BLaER1 (cell line): ENCODE measurements around the gene PEA15.

ENCODE experiments used
- H3K27ac ChIP-seq: shearing (Covaris generic); formaldehyde crosslinking; 2 replicates; pipeline ENCODE4 v1.8.1; 2022
- H3K27me3 ChIP-seq: shearing (Covaris generic); formaldehyde crosslinking; 2 replicates; pipeline ENCODE4 v1.8.1; 2022
- H3K36me3 ChIP-seq: shearing (Covaris generic); formaldehyde crosslinking; 2 replicates; pipeline ENCODE4 v1.8.1; 2022
- H3K4me1 ChIP-seq: shearing (Covaris generic); formaldehyde crosslinking; 2 replicates; pipeline ENCODE4 v1.8.1; 2022
- H3K4me2 ChIP-seq: shearing (Covaris generic); formaldehyde crosslinking; 2 replicates; pipeline ENCODE4 v1.8.1; 2022
- H3K4me3 ChIP-seq: shearing (Covaris generic); formaldehyde crosslinking; 2 replicates; pipeline ENCODE4 v1.8.1; 2022
- H3K9ac ChIP-seq: shearing (Covaris generic); formaldehyde crosslinking; 2 replicates; pipeline ENCODE4 v1.8.1; 2022
- H3K9me3 ChIP-seq: shearing (Covaris generic); formaldehyde crosslinking; 2 replicates; pipeline ENCODE4 v1.8.1; 2022
- H4K20me1 ChIP-seq: shearing (Covaris generic); formaldehyde crosslinking; 2 replicates; pipeline ENCODE4 v1.8.1; 2022
- Cebpa-rat ChIP-seq: shearing (Covaris generic); IDR thresholded peaks from 2 replicates; pipeline ENCODE4 v1.8.1; 2022

The PEA15 gene

DNA sequence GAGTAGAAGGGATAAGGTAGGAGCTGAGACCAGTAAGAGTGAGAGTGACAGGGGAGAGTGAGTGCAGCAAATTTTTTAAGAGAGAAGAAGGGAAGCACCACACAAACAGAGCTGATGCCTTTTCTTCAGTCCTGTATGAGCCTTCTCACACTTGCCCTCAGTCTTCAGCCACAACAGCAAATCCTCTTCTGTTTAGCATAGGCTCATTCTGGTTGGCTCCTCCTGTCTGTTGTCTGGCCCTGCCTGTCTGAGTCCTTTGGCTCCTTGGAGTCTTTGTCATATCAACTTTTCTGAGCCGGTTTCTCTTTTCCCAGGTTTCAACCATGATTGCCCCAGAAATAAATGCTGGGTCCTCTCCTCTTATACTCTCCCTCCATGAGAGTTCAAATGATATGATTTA, 27.5 kb upstream of the PEA15 start:
- Histone ChIP-seq H3K9me3 (no peaks in the 10 kb centered on the region), H3K27ac (no peak overlapping the region), H3K4me3 (no peak overlapping the region), H3K9ac (no peak overlapping the region), H4K20me1 (no peaks in the 10 kb centered on the region), H3K36me3 (no peaks in the 10 kb centered on the region), H3K4me1 (no peaks in the 10 kb centered on the region), H3K27me3 (no peaks in the 10 kb centered on the region), H3K4me2 (no peak overlapping the region)
- TF ChIP-seq Cebpa-rat, result no peak

DNA sequence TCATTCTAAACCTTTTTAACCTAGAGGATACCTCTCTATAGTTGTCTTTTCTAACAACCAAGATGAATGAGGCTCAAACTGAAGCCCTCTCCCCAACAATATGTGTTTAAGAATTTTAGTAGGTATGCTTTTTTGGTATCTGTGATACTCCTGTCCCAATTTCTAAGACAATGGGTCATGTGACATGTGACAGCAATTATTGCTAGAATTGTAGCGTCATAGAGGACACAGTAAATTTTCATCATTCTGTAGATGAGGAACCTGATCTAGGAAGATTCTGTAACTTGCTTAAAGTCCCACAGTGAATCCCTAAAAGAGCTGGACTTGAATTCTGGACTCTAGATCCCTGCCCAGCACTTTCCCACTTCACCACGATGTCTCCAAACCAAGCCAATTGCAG, 26.5 kb upstream of the PEA15 start:
- no peak overlapping the region for H3K4me2 ChIP-seq
- no peaks in the 10 kb centered on the region for H3K36me3 ChIP-seq
- no peaks in the 10 kb centered on the region for H3K4me1 ChIP-seq
- no peak overlapping the region for H3K4me3 ChIP-seq
- no peaks in the 10 kb centered on the region for H4K20me1 ChIP-seq
- no peak overlapping the region for H3K9ac ChIP-seq
- H3K9me3 ChIP-seq, result no peaks in the 10 kb centered on the region
- no peak for TF ChIP-seq Cebpa-rat
- no peak overlapping the region for H3K27ac ChIP-seq
- no peaks in the 10 kb centered on the region for H3K27me3 ChIP-seq

DNA sequence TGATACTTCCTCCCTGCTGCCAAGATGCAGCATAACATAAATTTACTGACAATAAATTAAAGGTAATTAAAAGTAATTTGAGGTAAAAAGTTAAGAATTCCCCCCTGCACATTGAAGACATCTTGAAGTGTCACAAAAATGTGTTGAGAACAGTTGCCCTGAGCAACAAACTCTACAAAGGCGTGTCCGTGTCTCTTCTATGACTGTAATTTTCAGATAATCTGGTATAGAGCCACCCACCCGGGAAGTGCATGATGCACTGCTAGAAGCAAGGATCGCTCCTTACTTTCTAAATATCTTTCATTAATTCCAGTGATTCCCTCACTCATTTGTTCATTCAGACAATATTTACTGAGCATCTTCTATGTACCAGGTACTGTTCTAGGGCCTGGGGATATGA, 25.8 kb upstream of the PEA15 start:
- H4K20me1 ChIP-seq, result no peaks in the 10 kb centered on the region
- no peak overlapping the region for H3K27ac ChIP-seq
- no peak overlapping the region for H3K4me3 ChIP-seq
- H3K9me3 ChIP-seq, result no peaks in the 10 kb centered on the region
- no peak for TF ChIP-seq Cebpa-rat
- H3K4me2 ChIP-seq, result no peak overlapping the region
- no peaks in the 10 kb centered on the region for H3K4me1 ChIP-seq
- no peaks in the 10 kb centered on the region for H3K36me3 ChIP-seq
- H3K9ac ChIP-seq, result no peak overlapping the region
- no peaks in the 10 kb centered on the region for H3K27me3 ChIP-seq

DNA sequence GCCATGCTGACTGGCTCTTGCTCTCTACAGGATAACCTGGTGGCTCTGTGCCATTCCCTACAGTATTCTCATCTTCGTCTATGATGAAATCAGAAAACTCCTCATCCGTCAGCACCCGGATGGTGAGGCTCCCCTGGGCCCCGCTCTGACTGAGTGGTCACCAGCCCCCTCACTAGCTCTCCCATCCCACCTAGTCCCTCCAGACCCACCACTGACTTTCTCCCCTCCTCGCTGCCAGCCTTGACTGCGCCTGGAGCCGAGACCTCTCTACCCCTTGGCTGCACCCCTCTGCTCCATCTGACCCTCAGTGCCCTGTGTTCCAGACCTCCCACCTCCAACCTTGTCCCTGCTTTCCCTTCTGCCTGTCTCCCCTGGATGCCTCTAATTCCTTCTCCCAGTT, 18.9 kb upstream of the PEA15 start:
- Histone ChIP-seq H3K9ac (no peak overlapping the region), H3K9me3 (no peaks in the 10 kb centered on the region), H4K20me1 (no peaks in the 10 kb centered on the region), H3K27ac (no peak overlapping the region), H3K4me1 (no peaks in the 10 kb centered on the region), H3K36me3 (no peaks in the 10 kb centered on the region), H3K4me3 (no peak overlapping the region), H3K27me3 (no peaks in the 10 kb centered on the region), H3K4me2 (no peak overlapping the region)
- no peak for TF ChIP-seq Cebpa-rat

DNA sequence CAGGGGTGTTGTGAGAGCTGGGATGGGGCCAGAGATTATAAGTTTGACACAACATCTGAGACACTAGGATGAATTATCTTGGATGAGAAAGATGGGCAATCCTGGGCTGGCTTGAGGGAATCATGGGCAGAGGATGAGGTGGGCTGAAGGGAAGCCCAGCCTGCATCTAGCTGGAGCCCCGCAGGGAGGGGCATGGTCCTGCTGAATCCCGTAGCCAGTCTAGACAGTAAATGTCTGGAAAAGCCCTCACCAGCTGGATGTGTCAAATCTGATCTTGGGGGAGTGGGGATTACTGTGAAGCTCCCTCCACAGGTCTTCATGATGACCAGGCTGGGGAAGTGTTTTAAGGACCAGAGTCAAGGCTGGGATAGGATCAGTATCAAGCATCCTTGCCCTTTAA, 18.5 kb upstream of the PEA15 start:
- Histone ChIP-seq H3K9me3 (no peaks in the 10 kb centered on the region), H3K27me3 (no peaks in the 10 kb centered on the region), H4K20me1 (no peaks in the 10 kb centered on the region), H3K36me3 (no peaks in the 10 kb centered on the region), H3K4me1 (no peaks in the 10 kb centered on the region), H3K27ac (no peak overlapping the region), H3K4me3 (no peak overlapping the region), H3K4me2 (no peak overlapping the region), H3K9ac (no peak overlapping the region)
- no peak for TF ChIP-seq Cebpa-rat

DNA sequence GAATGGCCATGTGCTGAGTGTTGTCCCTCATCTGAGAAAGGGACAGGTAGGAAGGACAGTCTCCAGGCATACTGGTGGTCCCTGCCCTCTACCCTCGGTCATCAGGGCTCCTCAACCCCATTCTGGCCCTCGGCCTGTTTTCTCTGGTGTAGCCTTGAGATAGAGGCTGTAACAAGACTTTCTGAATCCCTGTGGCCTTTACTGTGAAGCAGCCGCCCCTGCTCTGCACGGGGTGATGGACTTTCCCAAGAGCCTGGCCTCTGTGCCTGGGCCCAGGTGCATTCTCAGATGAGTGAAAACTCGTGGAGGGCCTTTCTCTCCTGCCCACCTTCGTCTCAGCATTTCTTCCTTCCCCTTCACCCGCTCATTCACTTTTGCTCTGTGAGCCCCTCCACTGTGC, 17.8 kb upstream of the PEA15 start:
- Histone ChIP-seq H3K4me2 (no peak overlapping the region), H3K4me3 (no peak overlapping the region), H3K4me1 (no peaks in the 10 kb centered on the region), H3K27ac (no peak overlapping the region), H3K9ac (no peak overlapping the region), H3K36me3 (no peaks in the 10 kb centered on the region), H4K20me1 (no peaks in the 10 kb centered on the region), H3K9me3 (no peaks in the 10 kb centered on the region), H3K27me3 (no peaks in the 10 kb centered on the region)
- no peak for TF ChIP-seq Cebpa-rat

DNA sequence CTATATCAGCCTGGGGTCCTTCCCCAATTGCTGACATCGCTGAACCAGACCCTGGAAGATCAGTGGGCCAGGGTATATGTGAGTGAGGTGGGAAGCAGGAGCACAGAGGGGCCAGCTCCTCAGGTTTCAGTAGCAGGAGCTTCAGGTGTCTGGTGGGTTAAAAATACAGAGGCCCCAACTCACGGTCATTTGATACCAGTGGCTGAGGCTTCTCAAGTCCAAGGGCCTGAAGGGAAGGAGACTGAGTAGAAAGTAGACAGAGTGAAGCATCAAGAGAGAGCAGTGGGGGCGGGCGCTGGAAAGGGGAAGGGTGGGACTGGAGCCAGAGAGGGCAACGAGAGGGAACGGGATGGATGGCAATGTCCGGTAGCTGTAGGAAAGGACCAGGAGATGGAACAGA, 16.8 kb upstream of the PEA15 start:
- Histone ChIP-seq H3K4me1 (no peaks in the 10 kb centered on the region; the same call in 1 of the 2 replicates), H3K9me3 (no peaks in the 10 kb centered on the region), H3K9ac (no peak overlapping the region), H4K20me1 (no peaks in the 10 kb centered on the region), H3K27me3 (no peaks in the 10 kb centered on the region), H3K4me2 (no peak overlapping the region), H3K36me3 (no peaks in the 10 kb centered on the region), H3K4me3 (no peak overlapping the region), H3K27ac (no peak overlapping the region)
- TF ChIP-seq Cebpa-rat, result no peak

DNA sequence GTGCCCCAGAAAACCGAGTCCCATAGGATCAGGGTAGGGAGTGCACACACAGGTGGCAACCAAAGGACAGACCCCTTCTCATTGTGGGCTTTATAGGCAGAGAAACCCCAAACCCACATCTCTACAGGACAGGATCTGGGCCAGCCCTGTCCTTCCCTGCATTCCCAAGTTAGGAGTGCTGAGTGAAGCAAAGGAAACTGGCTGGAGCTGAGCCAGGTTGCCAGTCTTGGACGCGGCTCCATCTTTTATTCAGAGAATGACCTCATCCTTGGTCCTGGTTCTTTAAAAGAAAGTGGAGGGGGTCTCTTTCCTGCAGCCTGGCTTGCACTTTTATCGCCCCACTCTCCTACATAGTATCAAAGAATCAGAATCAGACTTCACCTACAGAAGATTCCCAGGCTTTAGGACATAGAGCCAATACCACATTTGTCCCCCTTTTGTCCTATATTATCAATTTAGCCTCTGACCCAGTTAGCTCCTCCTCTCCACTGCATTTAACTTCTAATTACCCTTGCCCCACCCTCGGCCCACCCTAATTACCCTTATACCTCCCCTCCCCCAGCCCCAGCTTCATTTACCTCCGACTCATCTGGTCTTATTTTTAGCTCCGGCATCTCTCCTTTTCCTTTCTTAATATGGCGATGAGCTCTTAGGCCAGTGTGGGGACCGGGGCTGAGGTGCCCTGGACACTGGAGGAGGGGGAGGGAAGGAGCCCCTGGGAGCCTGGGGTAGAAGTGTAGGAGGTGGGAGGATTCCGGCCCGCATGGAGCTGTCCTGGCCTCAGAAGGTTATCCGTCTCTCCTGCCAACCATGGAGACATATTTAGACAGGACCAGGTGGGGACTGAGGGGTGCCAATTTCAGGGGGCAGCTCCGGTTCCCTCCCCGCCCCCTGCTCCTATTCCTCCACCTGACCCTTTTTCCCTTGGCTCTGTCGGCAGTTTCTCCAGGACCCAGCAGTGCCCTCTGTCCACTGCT, 15.2 kb upstream of the PEA15 start, which contains the start of gene CASQ1:
Gene CASQ1 (plus strand): TSS at position 927 of the 977 bp plus-strand sequence. CDS start 177 bp downstream, outside the sequence.
- no peaks in the 10 kb centered on the region for H3K27me3 ChIP-seq
- H3K4me2 ChIP-seq, result no peak within 1 kb of the TSS
- no peak within 1 kb of the TSS for H3K27ac ChIP-seq
- H3K36me3 ChIP-seq, result no peaks in the 10 kb centered on the region
- no peak within 1 kb of the TSS for H3K9ac ChIP-seq
- no peaks in the 10 kb centered on the region; the same call in 1 of the 2 replicates for H3K4me1 ChIP-seq
- no peak within 1 kb of the TSS for H3K4me3 ChIP-seq
- no peaks in the 10 kb centered on the region for H3K9me3 ChIP-seq
- H4K20me1 ChIP-seq, result no peaks in the 10 kb centered on the region
- no peak for TF ChIP-seq Cebpa-rat

DNA sequence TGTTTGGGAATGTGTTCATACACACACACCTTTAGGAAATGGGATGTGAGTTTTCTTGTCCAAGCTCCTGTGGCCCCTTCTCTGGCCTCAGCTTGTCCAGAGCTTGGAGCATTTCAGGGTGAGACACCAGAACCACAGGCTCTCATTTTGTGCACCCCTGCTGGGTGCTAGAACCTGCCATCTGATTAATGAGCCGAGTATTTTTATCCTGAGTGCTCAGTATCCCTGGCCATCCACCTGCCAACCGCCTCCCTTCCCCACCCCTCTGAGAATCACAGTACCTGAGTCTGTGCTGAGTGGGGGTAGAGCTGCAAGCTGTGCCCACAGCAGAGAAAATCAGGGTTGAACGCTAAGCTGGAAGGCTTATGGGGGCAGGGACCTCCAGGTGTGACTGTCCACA, 13.4 kb upstream of the PEA15 start:
- Histone ChIP-seq H3K9ac (no peak overlapping the region), H3K4me2 (no peak overlapping the region), H3K27ac (no peak overlapping the region), H3K36me3 (no peaks in the 10 kb centered on the region), H4K20me1 (no peaks in the 10 kb centered on the region), H3K27me3 (no peaks in the 10 kb centered on the region), H3K4me1 (no peaks in the 10 kb centered on the region; the same call in 1 of the 2 replicates), H3K4me3 (no peak overlapping the region), H3K9me3 (no peaks in the 10 kb centered on the region)
- no peak for TF ChIP-seq Cebpa-rat

DNA sequence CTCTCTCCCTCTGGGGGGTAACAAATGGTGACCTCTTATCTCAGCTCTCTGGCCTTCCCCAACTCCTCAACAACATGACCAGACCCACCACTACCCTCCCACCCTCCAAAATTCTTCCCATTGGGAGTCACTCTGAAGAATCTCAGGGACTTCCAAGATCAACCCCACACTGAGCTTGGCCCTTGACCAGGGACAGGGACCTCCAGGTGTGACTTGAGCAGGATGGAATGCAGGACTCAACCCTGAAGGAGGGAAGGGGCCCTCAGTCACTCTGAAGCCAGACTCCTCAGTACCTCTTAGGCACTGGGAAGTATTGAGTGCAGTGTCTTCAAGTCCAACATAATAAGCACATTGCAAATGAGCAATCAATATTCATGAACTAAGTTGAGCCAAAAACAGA, 12.9 kb upstream of the PEA15 start:
- no peaks in the 10 kb centered on the region for H3K36me3 ChIP-seq
- no peaks in the 10 kb centered on the region for H3K9me3 ChIP-seq
- H3K27ac ChIP-seq, result no peak overlapping the region
- no peaks in the 10 kb centered on the region for H3K27me3 ChIP-seq
- no peak overlapping the region for H3K4me2 ChIP-seq
- no peak overlapping the region for H3K9ac ChIP-seq
- no peak overlapping the region for H3K4me3 ChIP-seq
- no peaks in the 10 kb centered on the region for H4K20me1 ChIP-seq
- no peaks in the 10 kb centered on the region; the same call in 1 of the 2 replicates for H3K4me1 ChIP-seq
- no peak for TF ChIP-seq Cebpa-rat
